Activated CD4-positive, alpha-beta T cell treated with anti-CD3 and anti-CD28 coated beads for 48 hours (primary cell): Measurements from ENCODE around the gene BCAS3.
"Not testable (repeated sequence)": the region's sequence is repeated elsewhere in the genome, so short reads cannot be mapped to it uniquely, and the experiment has no call there.

ENCODE experiments used
- DNase-seq: peaks from one replicate; pipeline ENCODE4 v3.0.0-alpha.2; 2020

The BCAS3 gene

GRCh38 chr17:60891149-60891548 lies 213.5 kb downstream of the BCAS3 start:
- no peak for DNase-seq

- DNase-seq = no peak
These were observed 215.8 kb downstream of the BCAS3 start for GRCh38 chr17:60893475-60893874.

- DNase-seq = no peak
These were observed 219.3 kb downstream of the BCAS3 start for GRCh38 chr17:60896996-60897395.

- no peak for DNase-seq
These were observed 221.5 kb downstream of the BCAS3 start for GRCh38 chr17:60899115-60899514.

- DNase-seq = no peak
These were observed 223.0 kb downstream of the BCAS3 start for GRCh38 chr17:60900688-60901087.

DNA sequence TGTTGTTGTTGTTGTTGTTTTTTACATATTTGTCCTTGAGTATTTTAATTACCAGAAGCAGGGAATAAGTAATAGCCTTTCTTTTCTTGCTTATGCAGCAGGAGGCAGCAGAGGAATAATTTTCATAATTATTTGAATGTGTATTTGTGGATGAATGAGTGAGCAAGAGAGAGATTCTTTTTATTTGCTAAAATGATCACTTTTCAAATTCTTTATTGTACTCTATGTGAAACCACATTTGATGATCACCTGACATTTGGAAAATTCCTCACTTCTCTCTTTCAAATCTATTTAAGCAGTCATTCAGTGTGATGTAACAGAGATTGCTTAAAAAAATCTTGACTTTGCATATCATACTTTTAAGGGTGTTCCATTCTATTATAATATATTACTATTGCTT lies 223.6 kb downstream of the BCAS3 start:
- no peak for DNase-seq

- DNase-seq = no peak
These were observed 224.2 kb downstream of the BCAS3 start for GRCh38 chr17:60901806-60902205.

DNA sequence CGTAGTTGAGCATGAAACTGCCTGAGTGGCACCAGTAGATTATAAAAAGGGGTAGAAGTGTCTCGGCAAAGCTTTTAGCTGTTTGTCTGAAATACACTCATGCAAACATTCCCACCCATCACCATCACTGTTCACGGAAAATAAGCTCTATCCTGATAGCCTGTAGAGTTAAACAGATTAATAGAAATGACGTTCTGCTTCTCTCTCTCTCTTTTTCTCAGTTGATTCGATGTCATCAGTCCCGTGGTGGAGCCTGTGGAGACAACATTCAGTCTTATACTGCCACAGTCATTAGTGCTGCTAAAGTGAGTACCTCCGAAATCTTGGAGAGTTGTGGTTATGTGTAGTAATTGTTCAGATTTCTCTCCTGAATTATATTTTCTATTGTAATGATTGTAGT lies 224.7 kb downstream of the BCAS3 start:
- no peak for DNase-seq

DNA sequence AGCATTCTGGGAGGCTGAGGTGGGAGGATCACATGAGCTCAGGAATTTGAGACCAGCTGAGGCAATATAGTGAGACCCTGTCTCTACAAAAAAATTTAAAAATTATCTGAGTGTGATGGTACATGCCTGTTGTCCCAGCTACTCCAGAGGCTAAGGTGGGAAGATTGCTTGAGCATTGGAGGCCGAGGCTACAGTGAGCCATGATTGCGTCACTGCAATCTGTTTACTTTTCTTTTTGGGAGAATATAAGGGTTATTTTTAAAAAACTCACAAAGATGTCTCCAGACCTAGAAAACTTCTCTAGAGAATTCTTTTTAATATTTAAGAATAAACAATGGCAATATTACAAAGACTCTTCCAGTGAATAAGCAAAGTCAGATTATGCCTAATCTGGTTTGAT lies 226.9 kb downstream of the BCAS3 start:
- no peak for DNase-seq

GRCh38 chr17:60905709-60906108 lies 228.1 kb downstream of the BCAS3 start:
- no peak for DNase-seq

- no peak for DNase-seq
These were observed 230.7 kb downstream of the BCAS3 start for GRCh38 chr17:60908324-60908723.

DNA sequence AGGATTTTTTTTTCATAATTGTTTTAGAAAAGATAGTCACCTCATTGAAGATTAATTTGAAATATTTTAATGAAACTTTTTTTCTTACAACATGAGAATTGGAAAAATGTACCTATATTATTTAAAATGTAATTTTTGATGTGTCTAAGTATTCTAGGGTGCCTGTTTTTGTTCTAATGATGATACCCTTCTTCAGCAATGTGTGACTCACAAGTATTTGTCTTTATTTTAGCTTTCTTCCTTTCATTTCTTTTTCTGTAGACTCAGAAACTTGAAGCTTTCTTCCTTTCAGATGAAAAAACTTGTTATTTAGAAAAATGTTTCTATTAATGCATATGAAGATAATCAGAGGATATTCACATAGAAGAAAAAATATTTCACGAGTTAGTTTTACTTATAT lies 231.8 kb downstream of the BCAS3 start:
- DNase-seq = no peak

DNA sequence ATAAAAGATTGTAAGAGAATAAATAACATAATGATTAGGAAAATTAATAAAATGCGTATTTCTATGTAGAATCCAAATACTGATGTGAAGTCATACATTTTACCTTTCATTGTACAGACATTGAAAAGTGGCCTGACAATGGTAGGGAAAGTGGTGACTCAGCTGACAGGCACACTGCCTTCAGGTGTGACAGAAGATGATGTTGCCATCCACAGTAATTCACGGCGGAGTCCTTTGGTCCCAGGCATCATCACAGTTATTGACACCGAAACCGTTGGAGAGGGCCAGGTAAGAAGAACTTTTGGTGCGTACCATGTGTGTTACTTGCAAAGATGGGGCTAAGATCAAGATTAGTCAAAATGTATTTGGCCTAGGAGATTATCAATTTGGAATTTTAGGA lies 232.8 kb downstream of the BCAS3 start:
- DNase-seq = no peak

GRCh38 chr17:60914078-60914477 lies 236.4 kb downstream of the BCAS3 start:
- DNase-seq = no peak

- DNase-seq = no peak
These were observed 238.4 kb downstream of the BCAS3 start for GRCh38 chr17:60916043-60916442.

DNA sequence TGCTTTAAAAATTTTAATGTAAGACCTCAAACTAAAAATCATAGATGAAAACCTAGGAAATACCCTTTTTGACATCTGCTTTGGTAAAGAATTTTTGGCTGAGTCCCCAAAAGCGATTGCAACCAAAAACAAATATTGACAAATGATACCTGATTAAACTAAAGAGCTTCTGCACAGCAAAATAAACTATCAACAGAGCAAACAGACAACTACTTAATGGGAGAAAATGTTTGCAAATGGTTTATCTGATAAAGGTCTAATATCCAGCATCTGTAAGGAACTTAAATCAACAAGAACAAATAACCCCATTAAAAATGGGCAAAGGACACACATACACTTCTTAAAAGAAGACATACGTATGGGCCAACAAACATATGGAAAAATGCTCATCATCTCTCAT lies 242.5 kb downstream of the BCAS3 start:
- no peak for DNase-seq

- DNase-seq = no peak
These were observed 245.3 kb downstream of the BCAS3 start for GRCh38 chr17:60923000-60923399.

DNA sequence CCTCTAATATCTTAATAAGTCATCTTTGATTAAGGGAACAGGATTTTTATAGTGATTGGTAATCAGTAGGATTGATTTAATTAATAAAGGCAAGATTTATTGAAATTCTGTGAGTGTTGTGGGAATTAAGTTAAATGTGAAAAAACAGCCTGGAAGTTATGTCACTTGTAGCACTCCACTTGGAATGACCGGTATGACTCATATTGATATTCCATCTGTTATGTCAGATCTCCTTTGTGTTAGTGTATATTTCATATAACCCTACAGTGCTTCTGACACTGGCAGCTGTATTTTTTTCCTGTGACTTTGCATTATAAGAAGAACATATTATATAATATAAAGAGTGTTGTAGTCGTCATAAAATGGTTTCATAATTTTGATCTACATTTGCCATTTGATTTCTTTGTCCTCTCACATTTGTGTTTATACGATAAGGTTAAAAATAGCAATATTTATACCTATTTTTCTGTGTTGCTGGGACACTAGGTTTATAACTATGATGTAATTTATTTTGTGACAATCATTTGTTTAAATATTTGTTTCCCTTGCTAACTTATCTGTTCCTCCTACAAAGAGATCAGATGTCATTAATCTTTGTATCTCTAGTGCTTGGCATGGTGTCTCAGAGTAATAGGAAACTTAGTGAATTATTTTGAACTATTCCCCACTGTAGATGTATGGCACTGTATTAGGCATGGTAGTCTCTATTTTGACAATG lies 249.0 kb downstream of the BCAS3 start:
- DNase-seq = no peak

- no peak for DNase-seq
These were observed 256.1 kb downstream of the BCAS3 start for GRCh38 chr17:60933739-60934138.

DNA sequence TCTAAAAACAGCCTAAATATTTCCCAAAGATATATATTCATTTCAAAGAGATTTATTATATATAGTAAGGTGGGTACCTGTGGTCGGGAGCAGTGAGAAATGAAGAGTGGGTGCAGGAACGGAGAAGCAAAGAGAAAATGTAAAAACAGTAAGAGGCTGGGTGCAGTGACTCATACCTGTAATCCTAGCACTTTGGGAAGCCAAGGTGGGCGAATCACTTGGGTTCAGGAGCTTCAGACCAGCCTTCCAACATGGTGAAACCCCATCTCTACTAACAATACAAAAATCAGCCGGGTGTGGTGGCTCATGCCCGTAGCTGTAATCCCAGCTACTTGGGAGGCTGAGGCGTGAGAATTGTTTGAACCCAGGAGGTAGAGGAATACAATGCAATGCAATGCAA lies 257.1 kb downstream of the BCAS3 start:
- DNase-seq = no peak

DNA sequence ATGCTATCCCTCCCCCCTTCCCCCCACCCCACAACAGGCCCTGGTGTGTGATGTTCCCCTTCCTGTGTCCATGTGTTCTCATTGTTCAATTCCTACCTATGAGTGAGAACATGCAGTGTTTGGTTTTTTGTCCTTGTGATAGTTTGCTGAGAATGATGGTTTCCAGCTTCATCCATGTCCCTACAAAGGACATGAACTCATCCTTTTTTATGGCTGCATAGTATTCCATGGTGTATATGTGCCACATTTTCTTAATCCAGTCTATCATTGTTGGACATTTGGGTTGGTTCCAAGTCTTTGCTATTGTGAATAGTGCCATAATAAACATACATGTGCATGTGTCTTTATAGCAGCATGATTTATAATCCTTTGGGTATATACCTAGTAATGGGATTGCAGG lies 258.3 kb downstream of the BCAS3 start:
- not testable (repeated sequence) for DNase-seq

- no peak for DNase-seq
These were observed 261.7 kb downstream of the BCAS3 start for GRCh38 chr17:60939318-60939717.

GRCh38 chr17:60941028-60941427 lies 263.4 kb downstream of the BCAS3 start:
- no peak for DNase-seq

DNA sequence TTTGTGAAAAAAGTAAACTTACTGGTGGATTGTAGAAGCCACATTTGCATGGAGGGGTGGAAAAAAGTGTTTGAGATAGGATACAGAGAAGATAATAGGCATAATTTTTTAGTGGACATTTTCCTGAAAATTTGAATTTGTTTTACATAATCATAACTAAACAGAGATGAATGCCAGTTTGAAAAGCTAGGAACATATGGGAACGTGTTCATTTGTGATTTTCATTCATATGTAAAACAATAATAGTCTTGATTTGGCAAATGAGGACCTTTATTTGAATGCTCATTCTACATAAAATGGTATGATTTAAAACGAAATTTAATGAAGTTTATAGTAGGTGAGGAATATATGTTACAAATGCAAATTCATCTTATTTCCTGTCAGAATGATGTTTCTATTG lies 263.9 kb downstream of the BCAS3 start:
- DNase-seq = no peak

DNA sequence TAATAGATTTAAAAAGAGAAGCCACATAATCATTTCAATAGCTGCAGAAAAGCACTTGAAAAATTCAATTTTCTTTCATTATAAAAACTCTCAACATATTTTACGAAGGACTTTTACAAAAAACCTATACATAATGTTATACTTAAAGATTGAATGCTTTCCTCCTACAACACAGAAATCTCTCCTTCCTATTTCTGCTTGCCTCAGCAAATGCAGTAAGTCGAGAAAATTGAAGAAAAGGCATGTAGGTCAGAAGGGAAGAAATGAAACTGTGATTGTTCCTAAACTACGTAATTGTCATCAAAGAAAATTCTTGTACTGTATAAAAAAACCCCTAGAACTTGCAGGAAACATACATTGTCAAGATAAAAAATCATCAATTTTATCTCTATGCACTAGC lies 267.1 kb downstream of the BCAS3 start:
- no peak for DNase-seq

DNA sequence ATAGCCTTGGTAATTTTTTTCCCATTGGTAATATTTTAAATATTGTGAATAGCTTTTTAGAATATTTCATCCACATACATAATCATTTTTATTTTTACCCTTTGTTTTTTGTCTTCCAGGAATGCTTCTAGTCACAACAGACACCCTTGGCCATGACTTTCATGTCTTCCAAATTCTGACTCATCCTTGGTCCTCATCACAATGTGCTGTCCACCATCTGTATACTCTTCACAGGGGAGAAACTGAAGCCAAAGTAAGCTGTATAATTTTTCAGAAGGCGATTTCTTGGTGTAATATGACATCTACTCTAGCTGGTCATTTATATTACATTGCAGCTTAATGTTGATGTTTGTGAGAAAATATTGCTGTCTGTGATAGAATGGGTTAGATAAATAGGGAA lies 269.4 kb downstream of the BCAS3 start:
- DNase-seq = no peak
